Measurements from ENCODE around the gene DNAAF1.

- TF ChIP-seq POLR2AphosphoS5 (IDR thresholded peaks at IDR 0.05; ENCODE audit: low read depth, low read length) (no peak), POLR2A (IDR thresholded peaks at IDR 0.05; ENCODE audit: low read depth, low read length) (no peak)
Observed at GRCh38 chr16:84193480-84193879, 48.4 kb downstream of the DNAAF1 start.

Measured in GM12892 (cell line).